Stomach smooth muscle (tissue), 2 donors: ENCODE data around the gene DAP.

Experiments used
- H3K27ac ChIP-seq: one replicate; pipeline ENCODE4 v1.7.0; 2013; ENCODE audit warnings: mild to moderate bottlenecking, low read length, inconsistent platforms
- H3K27me3 ChIP-seq, 2 donors: one replicate each; pipeline ENCODE4 v1.7.0; 2013; ENCODE audit warnings: low read length in 2 of 2; ENCODE audit not compliant: insufficient read depth in 2 of 2, control insufficient read depth in 1 of 2
- H3K36me3 ChIP-seq, 2 donors: one replicate each; pipeline ENCODE4 v1.7.0; 2013; ENCODE audit warnings: low read length in 2 of 2; ENCODE audit not compliant: control insufficient read depth in 2 of 2, insufficient read depth in 2 of 2
- H3K4me1 ChIP-seq: one replicate; pipeline ENCODE4 v1.7.0; 2013; ENCODE audit warnings: low read length; ENCODE audit not compliant: control insufficient read depth, insufficient read depth
- H3K4me3 ChIP-seq, 2 donors: one replicate each; pipeline ENCODE4 v1.7.0; 2013; ENCODE audit warnings: low read length in 2 of 2
- H3K9ac ChIP-seq, 2 donors: one replicate each; pipeline ENCODE4 v1.7.0; 2013; ENCODE audit warnings: low read length in 2 of 2, mild to moderate bottlenecking in 1 of 2
- H3K9me3 ChIP-seq, 2 donors: one replicate each; pipeline ENCODE4 v1.7.0; 2013; ENCODE audit warnings: low read length in 2 of 2; ENCODE audit not compliant: control insufficient read depth in 2 of 2
- donor health status: healthy.
- donor health status: Pancreatic carcinoma.

DAP gene

DNA sequence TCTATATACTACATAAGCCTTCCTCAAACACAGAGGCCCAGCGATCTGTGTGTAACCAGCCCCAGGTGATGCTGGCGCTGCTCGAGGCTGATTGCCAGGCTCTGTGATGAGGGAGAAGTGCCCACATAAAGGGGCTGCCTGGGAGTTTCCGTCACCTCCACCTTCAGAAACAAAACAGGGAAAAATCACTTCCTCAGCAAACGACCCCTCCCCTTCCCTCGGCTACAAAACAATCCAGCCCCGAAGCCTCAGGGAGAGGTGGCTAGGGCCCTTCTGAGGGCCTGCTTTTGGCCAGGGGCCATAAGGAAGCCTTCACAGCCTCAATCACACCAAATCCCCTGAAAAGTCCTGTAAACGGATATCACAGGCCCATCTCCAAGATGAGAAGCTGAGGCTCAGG is 51.1 kb downstream of the DAP start:
- Histone ChIP-seq H3K4me3 (no peak overlapping the region), H3K9ac (no peak overlapping the region), H3K4me1 (no peaks in the 10 kb centered on the region), H3K27ac (no peak overlapping the region), H3K9me3 (no peaks in the 10 kb centered on the region), H3K27me3 (no peaks in the 10 kb centered on the region), H3K36me3 (peaks cover 0 to 5% of the 10 kb centered on the region in 2 donors)

DNA sequence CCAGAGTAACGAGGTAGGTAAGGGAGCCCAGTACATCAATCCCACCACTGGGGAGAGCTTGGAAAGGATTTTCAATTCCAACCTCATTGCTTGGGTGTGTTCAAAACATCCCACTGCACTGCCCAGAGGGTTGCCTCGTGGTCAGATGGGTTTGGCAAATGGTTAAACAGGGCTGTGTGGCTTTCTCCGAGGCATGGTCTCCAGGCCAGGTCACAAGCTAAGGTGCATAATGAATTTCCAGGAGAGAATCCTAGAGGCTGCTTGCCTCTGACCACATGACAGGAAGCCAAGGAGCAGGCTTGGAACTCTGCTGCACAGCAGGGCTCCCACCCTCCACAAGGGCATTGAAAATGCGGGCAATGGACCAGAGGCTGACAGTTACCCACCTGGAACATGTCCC is 51.6 kb downstream of the DAP start:
- H3K4me1 ChIP-seq: no peaks in the 10 kb centered on the region
- H3K4me3 ChIP-seq: no peak overlapping the region
- H3K27me3 ChIP-seq: no peaks in the 10 kb centered on the region
- no peak overlapping the region for H3K9ac ChIP-seq
- no peaks in the 10 kb centered on the region for H3K9me3 ChIP-seq
- peaks cover 0 to 5% of the 10 kb centered on the region in 2 donors for H3K36me3 ChIP-seq
- H3K27ac ChIP-seq: no peak overlapping the region

DNA sequence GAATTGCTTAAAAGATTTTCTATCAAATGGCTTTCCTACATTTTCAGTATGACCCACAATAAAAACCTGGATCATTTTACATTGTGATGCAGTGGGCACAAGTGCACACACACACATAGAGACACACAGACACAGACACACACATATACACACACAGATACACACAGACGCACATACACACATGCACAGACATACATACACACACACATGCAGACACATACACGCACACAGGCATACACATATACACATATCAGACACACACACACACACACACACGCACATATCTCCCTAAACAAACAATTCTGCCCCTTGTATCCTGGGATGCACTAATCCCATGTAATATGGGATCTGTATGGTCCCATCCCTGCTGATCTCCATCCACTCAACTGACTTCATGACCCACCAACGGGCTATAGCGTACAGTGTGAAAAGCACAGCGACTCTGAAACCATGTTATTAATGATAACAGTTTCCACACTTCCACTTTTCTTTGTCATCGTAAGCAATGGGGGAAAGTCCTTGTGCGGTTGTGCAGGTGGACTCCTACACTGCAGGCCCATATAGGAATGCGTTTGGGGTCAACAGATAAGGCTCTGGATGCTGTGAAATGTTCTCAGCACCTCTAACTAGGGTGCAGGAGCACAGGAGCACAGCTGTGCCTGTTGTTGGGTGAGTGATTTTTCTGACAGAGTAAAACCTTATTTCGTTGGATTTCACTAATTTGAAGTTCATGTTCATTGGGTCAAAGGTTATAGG is 52.7 kb downstream of the DAP start:
- Histone ChIP-seq H3K4me3 (no peak overlapping the region), H3K27ac (no peak overlapping the region), H3K27me3 (no peaks in the 10 kb centered on the region), H3K4me1 (peaks cover 5% of the 10 kb centered on the region), H3K9ac (no peak overlapping the region), H3K9me3 (no peaks in the 10 kb centered on the region), H3K36me3 (peaks cover 0 to 2% of the 10 kb centered on the region in 2 donors)

DNA sequence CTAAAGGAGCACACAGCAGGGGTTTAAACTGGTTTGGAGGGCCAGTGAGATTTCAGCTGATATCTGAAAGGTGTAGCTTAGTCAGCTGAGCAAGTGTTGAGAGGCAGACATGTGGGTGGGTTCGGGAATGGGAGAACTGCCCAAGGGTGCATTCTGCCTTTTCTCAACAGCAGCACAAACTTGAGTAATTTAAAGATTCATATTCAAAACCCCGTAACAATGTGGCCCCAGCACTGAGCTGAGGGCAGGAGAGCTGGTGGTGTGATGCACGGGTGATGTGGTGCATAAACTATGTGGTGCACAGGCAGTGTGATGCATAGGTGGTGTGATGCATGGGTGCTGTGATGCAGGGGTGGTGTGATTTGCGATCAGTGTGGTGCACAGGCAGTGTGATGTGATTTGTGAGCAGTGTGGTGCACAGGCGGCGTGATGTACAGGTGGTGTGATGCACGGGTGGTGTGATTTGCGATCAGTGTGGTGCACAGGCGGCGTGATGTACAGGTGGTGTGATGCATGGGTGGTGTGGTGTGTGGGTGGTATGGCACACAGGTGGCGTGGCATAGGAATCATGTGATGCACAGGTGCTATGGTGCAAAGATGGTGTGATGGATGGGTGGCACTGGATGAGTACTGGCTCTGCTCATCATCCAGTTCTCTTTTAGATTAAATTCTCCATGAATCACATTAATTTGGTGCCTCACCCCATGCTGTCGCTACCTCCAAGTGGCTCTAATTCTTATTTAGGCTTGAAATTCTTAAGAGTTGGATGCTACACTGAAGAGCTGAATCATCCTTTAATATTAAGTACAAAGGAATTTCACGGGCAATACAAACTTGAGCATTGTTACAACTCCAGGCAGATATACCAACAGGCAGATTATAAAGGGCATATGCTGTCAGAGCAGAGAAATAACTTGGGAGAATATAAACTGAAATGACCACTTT is 53.6 kb downstream of the DAP start:
- no peak overlapping the region for H3K9ac ChIP-seq
- H3K27ac ChIP-seq: no peak overlapping the region
- peaks cover 0 to 2% of the 10 kb centered on the region in 2 donors for H3K36me3 ChIP-seq
- H3K9me3 ChIP-seq: no peaks in the 10 kb centered on the region
- no peaks in the 10 kb centered on the region for H3K27me3 ChIP-seq
- H3K4me3 ChIP-seq: no peak overlapping the region
- peaks cover 8% of the 10 kb centered on the region for H3K4me1 ChIP-seq

DNA sequence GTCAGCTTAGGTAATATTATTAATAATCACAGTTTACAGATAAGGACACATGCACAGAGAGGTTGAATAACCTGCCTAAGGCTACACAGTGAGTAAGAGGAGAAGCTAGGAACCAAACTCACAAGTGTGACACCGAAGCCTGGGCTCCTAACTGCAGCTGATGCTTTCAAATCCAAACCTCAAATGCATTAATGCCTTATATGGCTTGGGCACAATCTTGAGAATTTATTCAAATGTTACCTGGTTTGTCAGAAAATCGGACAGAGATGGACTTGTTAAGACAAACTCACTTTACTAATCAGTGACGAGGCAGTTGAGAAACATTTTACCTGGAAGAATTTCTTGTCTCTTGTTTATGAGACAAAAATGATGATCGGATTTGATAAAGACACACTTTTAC is 54.7 kb downstream of the DAP start:
- no peaks in the 10 kb centered on the region for H3K27me3 ChIP-seq
- H3K9ac ChIP-seq: no peak overlapping the region
- no peak overlapping the region for H3K4me3 ChIP-seq
- peaks cover 14% of the 10 kb centered on the region for H3K4me1 ChIP-seq
- no peaks in the 10 kb centered on the region for H3K9me3 ChIP-seq
- H3K36me3 ChIP-seq: peaks cover 0 to 2% of the 10 kb centered on the region in 2 donors
- H3K27ac ChIP-seq: no peak overlapping the region

GRCh38 chr5:10705747-10706146 is 55.3 kb downstream of the DAP start:
- Histone ChIP-seq H3K4me1 (peaks cover 14% of the 10 kb centered on the region), H3K9me3 (no peaks in the 10 kb centered on the region), H3K27ac (no peak overlapping the region), H3K9ac (no peak overlapping the region), H3K27me3 (no peaks in the 10 kb centered on the region), H3K36me3 (peaks cover 0 to 2% of the 10 kb centered on the region in 2 donors), H3K4me3 (no peak overlapping the region)

DNA sequence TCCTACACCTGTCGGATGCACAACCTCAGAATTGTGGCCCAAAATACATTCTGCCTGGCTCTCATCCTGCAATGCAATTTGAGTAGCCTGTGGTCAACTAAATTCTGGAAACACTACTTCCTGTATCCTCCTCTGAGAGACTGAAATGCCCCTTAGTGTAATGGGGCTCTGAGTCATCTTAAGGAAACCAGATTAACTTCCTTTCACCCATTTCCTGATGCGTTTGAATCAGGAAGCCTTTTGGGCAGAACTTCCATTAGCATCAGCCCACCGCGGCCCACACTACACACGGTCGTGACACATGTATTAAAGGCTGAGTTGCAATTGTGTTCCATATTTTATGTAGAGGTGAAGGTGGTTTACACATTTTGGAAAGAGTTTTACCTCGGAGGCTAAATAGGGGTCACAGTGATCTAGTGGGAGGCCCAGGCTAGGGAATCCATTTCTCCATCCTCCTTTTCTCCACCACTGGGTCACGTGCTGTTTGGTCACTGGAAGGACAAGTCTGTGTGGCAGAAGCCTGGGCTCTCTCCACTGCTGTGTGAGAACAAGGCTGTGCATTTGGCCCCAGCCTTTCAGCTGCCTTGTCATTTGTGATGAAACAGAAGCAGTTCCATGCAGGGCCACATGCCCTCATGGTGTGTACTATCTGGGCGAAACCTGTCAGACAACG is 55.9 kb downstream of the DAP start:
- Histone ChIP-seq H3K27me3 (no peaks in the 10 kb centered on the region), H3K4me1 (peaks cover 15% of the 10 kb centered on the region), H3K9me3 (no peaks in the 10 kb centered on the region)

DNA sequence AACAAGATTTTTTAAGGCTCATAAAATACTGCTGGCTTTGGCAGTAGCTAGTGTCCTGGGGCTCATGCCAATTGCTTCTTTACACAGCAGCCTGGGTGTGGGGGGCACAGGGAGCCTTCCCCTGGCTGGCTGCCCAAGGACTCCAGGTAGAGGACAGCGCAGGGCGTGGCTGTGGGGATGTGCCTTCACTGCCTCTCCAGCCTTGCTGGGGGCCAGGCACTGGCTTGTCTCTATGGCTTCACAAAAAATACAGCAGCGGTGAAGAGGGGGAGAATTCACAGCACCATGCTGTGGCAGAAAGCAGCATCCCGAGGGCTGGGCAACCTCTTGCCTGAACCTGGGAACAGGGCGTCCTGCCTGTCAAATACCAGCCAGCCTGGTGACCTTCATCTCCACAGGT is 57.4 kb downstream of the DAP start:
- Histone ChIP-seq H3K27me3 (no peaks in the 10 kb centered on the region), H3K36me3 (no peaks in the 10 kb centered on the region), H3K9me3 (no peaks in the 10 kb centered on the region), H3K27ac (no peak overlapping the region), H3K9ac (no peak overlapping the region), H3K4me3 (no peak overlapping the region), H3K4me1 (peaks cover 17% of the 10 kb centered on the region)

More for the DNA sequence above, 55.9 kb downstream of the DAP start:
- Histone ChIP-seq H3K9ac (no peak overlapping the region), H3K4me3 (no peak overlapping the region), H3K36me3 (peaks cover 0 to 2% of the 10 kb centered on the region in 2 donors), H3K27ac (no peak overlapping the region)

DNA sequence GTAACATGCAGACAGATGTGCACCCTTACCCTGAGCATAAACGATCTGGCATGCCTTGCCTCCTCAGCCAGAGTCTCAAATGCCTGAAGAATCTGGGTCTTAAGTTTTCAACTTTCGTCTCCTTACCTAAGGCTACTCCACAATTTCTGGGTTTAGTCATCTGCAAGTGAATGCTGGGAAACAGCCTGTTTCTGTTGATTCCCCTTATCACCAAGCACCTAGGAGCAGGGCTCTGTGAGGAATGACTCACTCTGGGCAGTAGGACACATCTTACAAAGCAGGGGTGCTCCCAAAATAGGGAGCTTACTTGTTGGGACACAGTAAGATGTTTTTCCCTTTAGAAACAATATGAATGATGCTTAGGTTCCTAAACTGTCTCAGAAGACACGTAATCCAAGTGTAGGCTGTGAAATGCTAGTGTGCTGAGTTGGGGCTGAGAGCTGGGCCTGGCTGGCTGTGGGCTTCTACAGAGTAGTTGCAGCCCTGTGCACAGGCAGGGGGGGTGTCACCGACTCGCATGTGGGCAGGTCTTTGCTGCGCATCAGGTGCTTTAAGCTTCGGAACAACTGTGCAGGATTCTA is 58.0 kb downstream of the DAP start:
- Histone ChIP-seq H3K27ac (no peak overlapping the region), H3K9me3 (no peaks in the 10 kb centered on the region), H3K36me3 (no peaks in the 10 kb centered on the region), H3K4me3 (no peak overlapping the region), H3K9ac (no peak overlapping the region), H3K27me3 (no peaks in the 10 kb centered on the region), H3K4me1 (peaks cover 17% of the 10 kb centered on the region)

DNA sequence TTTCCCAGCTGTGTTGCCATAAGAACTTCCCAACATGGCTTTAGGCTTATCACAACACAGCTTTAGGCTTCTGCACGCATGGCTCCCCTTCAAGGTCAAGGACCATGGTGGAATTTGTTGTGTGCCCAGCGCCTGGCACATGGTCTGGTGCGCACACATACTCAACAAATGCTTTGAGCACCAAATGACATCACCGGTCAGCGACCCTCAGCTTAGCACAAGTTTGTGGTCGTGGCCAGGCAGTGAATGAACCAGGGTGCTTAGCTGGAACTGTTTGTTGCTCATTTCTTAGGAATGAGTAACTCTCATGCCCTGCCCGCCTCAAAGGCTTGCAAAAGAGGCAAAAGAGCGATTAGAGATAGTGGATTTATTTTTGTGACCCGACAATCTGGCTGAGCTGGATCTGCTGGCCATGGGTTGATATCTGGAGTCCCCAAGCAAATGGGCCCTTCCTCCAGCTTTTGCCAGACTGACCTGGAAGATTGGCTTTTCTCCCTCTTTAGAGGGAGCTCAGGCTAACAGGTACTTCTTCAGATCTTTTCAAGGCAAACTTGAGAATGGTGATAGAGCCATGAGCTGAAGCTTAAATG is 58.9 kb downstream of the DAP start:
- Histone ChIP-seq H3K9ac (no peak overlapping the region), H3K27me3 (no peaks in the 10 kb centered on the region), H3K4me1 (peaks cover 17% of the 10 kb centered on the region), H3K36me3 (no peaks in the 10 kb centered on the region), H3K27ac (no peak overlapping the region), H3K4me3 (no peak overlapping the region), H3K9me3 (no peaks in the 10 kb centered on the region)
